Measurements from ENCODE around the gene KIF16B. TPM values are rescaled to one million over a fixed set of nuclear protein-coding genes. Genes with fewer than 3 reads are reported as not detected.

KIF16B gene
- total RNA-seq, 1 experiment from 2014 or later = 16.6 TPM

DNA sequence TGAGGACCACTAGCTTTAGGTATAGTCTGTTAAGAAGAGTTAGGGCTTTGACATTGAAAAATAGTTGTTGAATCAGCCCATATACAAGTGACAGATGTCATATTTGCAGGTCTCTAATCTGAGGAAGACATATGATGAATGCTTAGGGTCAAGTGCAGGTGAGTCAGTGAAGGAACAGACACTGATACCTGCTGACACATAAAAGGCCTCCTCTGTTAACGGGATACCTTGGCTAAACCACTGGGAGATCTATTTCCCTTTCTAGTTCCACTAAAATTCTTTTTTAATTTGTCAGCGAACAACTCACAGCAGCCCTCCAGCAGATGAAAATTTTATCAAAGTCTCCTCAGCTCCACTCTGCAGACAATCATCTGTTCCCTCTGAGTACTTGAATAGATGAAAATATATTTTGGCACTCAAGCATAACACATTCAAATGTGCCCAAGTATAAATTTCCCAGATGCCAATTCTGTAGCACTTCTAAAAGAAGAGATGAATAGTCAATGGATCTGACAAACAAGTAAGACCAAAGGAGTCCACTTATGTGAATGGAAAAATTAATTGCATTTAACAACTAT, 154.0 kb downstream of the KIF16B start:
- ATAC-seq (no peak), DNase-seq (ENCODE audit: low read depth, low spot score) (no peak)
- Histone ChIP-seq H3K36me3 (ENCODE audit: control insufficient read depth, insufficient read depth, low read length) (peaks cover 2% of the 10 kb centered on the region; the same call in 1 of the 2 replicates), H3K9me3 (ENCODE audit: control insufficient read depth, insufficient read depth, low read depth, low read length) (no peaks in the 10 kb centered on the region), H3K27me3 (ENCODE audit: control insufficient read depth, insufficient read depth, low read length) (no peaks in the 10 kb centered on the region), H3K27ac (ENCODE audit: low read length) (no peak overlapping the region), H3K4me1 (ENCODE audit: control insufficient read depth, insufficient read depth, low read length) (no peaks in the 10 kb centered on the region), H3K4me3 (ENCODE audit: low read depth in 2 of 2, low read length in 2 of 2) (no peak overlapping the region)
- intact Hi-C loops (cut with micrococcal nuclease; ENCODE audit: unreplicated experiment) = no loop called here
- no peak for TF ChIP-seq REST (IDR thresholded peaks at IDR 0.05; ENCODE audit: insufficient read depth in 1 of 2, low read depth in 2 of 2, low read length in 1 of 2)
- TF ChIP-seq CTCF (IDR thresholded peaks at IDR 0.05) = no peak
- TF ChIP-seq TCF7L2 (IDR thresholded peaks at IDR 0.05; ENCODE audit: low read depth, low read length) = no peak
- TF ChIP-seq SIN3A (IDR thresholded peaks at IDR 0.05; ENCODE audit: borderline replicate concordance, insufficient read depth, low read depth, low read length) = no peak
- no peak for TF ChIP-seq POLR2AphosphoS5 (IDR thresholded peaks at IDR 0.05; ENCODE audit: low read depth, low read length)
- no TSS peak for BruUV-seq (replicated peaks)
- in situ Hi-C loops (cut with HindIII; ENCODE audit: low pct_unique_long_range_greater_than_20kb, low sequenced_read_pairs) = no loop called here
- ChIA-PET POLR2A (no interaction called here), CTCF (no interaction called here)

GRCh38 chr20:16418616-16419015, 154.6 kb downstream of the KIF16B start:
- no peak overlapping the region for H3K4me3 ChIP-seq (ENCODE audit: low read depth in 2 of 2, low read length in 2 of 2)
- intact Hi-C loops (cut with micrococcal nuclease; ENCODE audit: unreplicated experiment) (no loop called here), in situ Hi-C loops (cut with HindIII; ENCODE audit: low pct_unique_long_range_greater_than_20kb, low sequenced_read_pairs) (no loop called here)
- ATAC-seq (no peak), DNase-seq (ENCODE audit: low read depth, low spot score) (no peak)
- H3K27ac ChIP-seq (ENCODE audit: low read length) = no peak overlapping the region
- H3K9me3 ChIP-seq (ENCODE audit: control insufficient read depth, insufficient read depth, low read depth, low read length) = no peaks in the 10 kb centered on the region
- no peak for TF ChIP-seq TCF7L2 (IDR thresholded peaks at IDR 0.05; ENCODE audit: low read depth, low read length)
- no peak for TF ChIP-seq SIN3A (IDR thresholded peaks at IDR 0.05; ENCODE audit: borderline replicate concordance, insufficient read depth, low read depth, low read length)
- POLR2A ChIA-PET = no interaction called here
- H3K4me1 ChIP-seq (ENCODE audit: control insufficient read depth, insufficient read depth, low read length) = no peaks in the 10 kb centered on the region
- no TSS peak for BruUV-seq (replicated peaks)
- H3K36me3 ChIP-seq (ENCODE audit: control insufficient read depth, insufficient read depth, low read length) = peaks cover 2% of the 10 kb centered on the region; the same call in 1 of the 2 replicates
- CTCF ChIA-PET = no interaction called here
- H3K27me3 ChIP-seq (ENCODE audit: control insufficient read depth, insufficient read depth, low read length) = no peaks in the 10 kb centered on the region

GRCh38 chr20:16417001-16417400, 156.2 kb downstream of the KIF16B start:
- in situ Hi-C loops (cut with HindIII; ENCODE audit: low pct_unique_long_range_greater_than_20kb, low sequenced_read_pairs) = no loop called here
- intact Hi-C loops (cut with micrococcal nuclease; ENCODE audit: unreplicated experiment) = no loop called here
- TF ChIP-seq POLR2AphosphoS5 (IDR thresholded peaks at IDR 0.05; ENCODE audit: low read depth, low read length) = no peak
- no peak for TF ChIP-seq REST (IDR thresholded peaks at IDR 0.05; ENCODE audit: insufficient read depth in 1 of 2, low read depth in 2 of 2, low read length in 1 of 2)
- TF ChIP-seq SIN3A (IDR thresholded peaks at IDR 0.05; ENCODE audit: borderline replicate concordance, insufficient read depth, low read depth, low read length) = no peak
- no peak for TF ChIP-seq CTCF (IDR thresholded peaks at IDR 0.05)
- no peak for TF ChIP-seq TCF7L2 (IDR thresholded peaks at IDR 0.05; ENCODE audit: low read depth, low read length)
- H3K4me3 ChIP-seq (ENCODE audit: low read depth in 2 of 2, low read length in 2 of 2) = no peak overlapping the region
- ChIA-PET CTCF (no interaction called here), POLR2A (no interaction called here)
- DNase-seq (ENCODE audit: low read depth, low spot score) (no peak), ATAC-seq (no peak)
- H3K27ac ChIP-seq (ENCODE audit: low read length) = no peak overlapping the region
- no peaks in the 10 kb centered on the region for H3K27me3 ChIP-seq (ENCODE audit: control insufficient read depth, insufficient read depth, low read length)
- H3K36me3 ChIP-seq (ENCODE audit: control insufficient read depth, insufficient read depth, low read length) = no peaks in the 10 kb centered on the region
- no TSS peak for BruUV-seq (replicated peaks)
- no peaks in the 10 kb centered on the region for H3K9me3 ChIP-seq (ENCODE audit: control insufficient read depth, insufficient read depth, low read depth, low read length)
- no peaks in the 10 kb centered on the region for H3K4me1 ChIP-seq (ENCODE audit: control insufficient read depth, insufficient read depth, low read length)
